Neuronal stem cell (in vitro differentiated cells): ENCODE data around the gene SCN1A.

ENCODE experiments used
- DNase-seq: peaks from one replicate; pipeline ENCODE4 v3.0.0-alpha.2; 2013; ENCODE audit warnings: low spot score
- H2AFZ ChIP-seq: one replicate; pipeline ENCODE4 v1.6.1; 2013; ENCODE audit warnings: mild to moderate bottlenecking, low read length, inconsistent platforms
- H2AK5ac ChIP-seq: 2 replicates; pipeline ENCODE4 v1.6.1; 2013; ENCODE audit warnings: low read depth, mild to moderate bottlenecking, inconsistent platforms, low read length, moderate library complexity, mixed read lengths
- H2BK120ac ChIP-seq: 2 replicates; pipeline ENCODE4 v1.6.1; 2013; ENCODE audit warnings: low read depth, mild to moderate bottlenecking, inconsistent platforms, low read length, moderate library complexity, mixed read lengths
- H2BK12ac ChIP-seq: one replicate; pipeline ENCODE4 v1.6.1; 2013; ENCODE audit warnings: low read length, inconsistent platforms
- H2BK15ac ChIP-seq: 2 replicates; pipeline ENCODE4 v1.6.1; 2013; ENCODE audit warnings: mild to moderate bottlenecking, low read length, inconsistent platforms, mixed read lengths
- H2BK5ac ChIP-seq: one replicate; pipeline ENCODE4 v1.6.1; 2013; ENCODE audit warnings: inconsistent platforms, mild to moderate bottlenecking, low read length, moderate library complexity
- H3K14ac ChIP-seq: one replicate; pipeline ENCODE4 v1.6.1; 2013; ENCODE audit warnings: low read length, inconsistent platforms
- H3K18ac ChIP-seq: 2 replicates; pipeline ENCODE4 v1.6.1; 2013; ENCODE audit warnings: low read length, inconsistent platforms
- H3K23ac ChIP-seq: 2 replicates; pipeline ENCODE4 v1.6.1; 2013; ENCODE audit warnings: low read depth, mild to moderate bottlenecking, mixed read lengths, low read length, inconsistent platforms; ENCODE audit not compliant: poor library complexity
- H3K27ac ChIP-seq: replicated peaks from 3 replicates; pipeline ENCODE4 v1.5.1; 2013; ENCODE audit warnings: low read length, inconsistent platforms
- H3K27me3 ChIP-seq, 3 experiments: 2 replicates each; pipeline ENCODE4 v1.6.1; 2013; ENCODE audit warnings: low read length in 3 of 3, mild to moderate bottlenecking in 2 of 3, inconsistent platforms in 1 of 3, low read depth in 1 of 3, mixed read lengths in 1 of 3, moderate library complexity in 1 of 3; ENCODE audit not compliant: control insufficient read depth in 3 of 3, insufficient read depth in 3 of 3
- H3K36me3 ChIP-seq, 2 donors: replicated peaks in 1 of 2; 2 replicates each; pipeline ENCODE4 v1.6.1; 2013; ENCODE audit warnings: low read length in 2 of 2; ENCODE audit not compliant: control insufficient read depth in 2 of 2, insufficient read depth in 2 of 2
- H3K4ac ChIP-seq: 2 replicates; pipeline ENCODE4 v1.6.1; 2013; ENCODE audit warnings: inconsistent platforms, mild to moderate bottlenecking, low read length, moderate library complexity
- H3K4me1 ChIP-seq, 2 donors: 1 replicate in 1 of 2; 2 replicates in 1 of 2; pipeline ENCODE4 v1.6.1; 2013; ENCODE audit warnings: low read length in 2 of 2, low read depth in 1 of 2; ENCODE audit not compliant: control insufficient read depth in 2 of 2, insufficient read depth in 1 of 2
- H3K4me2 ChIP-seq: one replicate; pipeline ENCODE4 v1.6.1; 2013; ENCODE audit warnings: mild to moderate bottlenecking, low read length, inconsistent platforms; ENCODE audit not compliant: insufficient read depth, poor library complexity, severe bottlenecking
- H3K4me3 ChIP-seq, 2 donors: 2 replicates each; pipeline ENCODE4 v1.5.1; 2013; ENCODE audit warnings: low read length in 2 of 2, mild to moderate bottlenecking in 2 of 2, inconsistent platforms in 1 of 2, moderate library complexity in 1 of 2
- H3K79me1 ChIP-seq: one replicate; pipeline ENCODE4 v1.6.1; 2013; ENCODE audit warnings: low read depth, mild to moderate bottlenecking, inconsistent platforms, low read length, moderate library complexity
- H3K9ac ChIP-seq: one replicate; pipeline ENCODE4 v1.6.1; 2013; ENCODE audit warnings: mild to moderate bottlenecking, low read depth, low read length, inconsistent platforms; ENCODE audit not compliant: poor library complexity
- H3K9me3 ChIP-seq, 2 donors: replicated peaks in 1 of 2; 2 replicates each; pipeline versions ENCODE3 to v1.6.1; 2013; ENCODE audit warnings: low read length in 2 of 2, mild to moderate bottlenecking in 2 of 2, inconsistent platforms in 1 of 2, low read depth in 1 of 2, mixed read lengths in 1 of 2, moderate library complexity in 1 of 2; ENCODE audit not compliant: control insufficient read depth in 2 of 2, insufficient read depth in 1 of 2
- H4K8ac ChIP-seq: one replicate; pipeline ENCODE4 v1.6.1; 2013; ENCODE audit warnings: low read depth, mild to moderate bottlenecking, inconsistent platforms, low read length, moderate library complexity
- H4K91ac ChIP-seq: one replicate; pipeline ENCODE4 v1.6.1; 2013; ENCODE audit warnings: low read length, low read depth, mild to moderate bottlenecking, inconsistent platforms; ENCODE audit not compliant: poor library complexity
- WGBS, 2 donors: extraction: QIAGEN DNeasy Blood & Tissue Kit; methylation state at CpG; one replicate each; pipeline ENCODE4 v1.1.7; 2013; ENCODE audit warnings: missing lambda C conversion rate in 2 of 2, mixed read lengths in 1 of 2; ENCODE audit not compliant: insufficient read length in 2 of 2, insufficient replicate concordance in 1 of 2; ENCODE audit errors: extremely low coverage in 2 of 2; 5-methylcytosine and 5-hydroxymethylcytosine counted together

Gene SCN1A

GRCh38 chr2:166148500-166149400, 20.9 kb upstream of the SCN1A start:
- Histone ChIP-seq H3K27ac (no peak overlapping the region), H3K27me3 (no peaks in the 10 kb centered on the region), H3K36me3 (no peaks in the 10 kb centered on the region), H2AFZ (peak overlapping the region; percentile 16), H3K9ac (no peak overlapping the region), H3K18ac (no peak overlapping the region), H3K4me2 (no peak overlapping the region), H4K8ac (no peak overlapping the region), H2AK5ac (no peak overlapping the region), H2BK12ac (no peak overlapping the region), H3K14ac (no peak overlapping the region), H2BK5ac (no peak overlapping the region), H3K9me3 (no peaks in the 10 kb centered on the region), H3K4me3 (no peak overlapping the region), H2BK15ac (no peak overlapping the region), H2BK120ac (no peak overlapping the region), H3K23ac (no peak overlapping the region), H3K79me1 (no peaks in the 10 kb centered on the region), H3K4ac (no peak overlapping the region), H4K91ac (no peak overlapping the region), H3K4me1 (no peaks in the 10 kb centered on the region)
- WGBS, 2 donors, result no CpG with 5 or more reads among the region's 7 CpGs
- no peak for DNase-seq

GRCh38 chr2:166147883-166148282, 20.1 kb upstream of the SCN1A start:
- no peak overlapping the region for H2BK120ac ChIP-seq
- H4K8ac ChIP-seq, result no peak overlapping the region
- no peak overlapping the region for H2AK5ac ChIP-seq
- H3K4me3 ChIP-seq, result no peak overlapping the region
- no peaks in the 10 kb centered on the region for H3K36me3 ChIP-seq
- H3K27ac ChIP-seq, result no peak overlapping the region
- no peaks in the 10 kb centered on the region for H3K4me1 ChIP-seq
- no peaks in the 10 kb centered on the region for H3K79me1 ChIP-seq
- H3K9ac ChIP-seq, result no peak overlapping the region
- H2BK5ac ChIP-seq, result no peak overlapping the region
- H2BK15ac ChIP-seq, result no peak overlapping the region
- no peaks in the 10 kb centered on the region for H3K27me3 ChIP-seq
- no peaks in the 10 kb centered on the region for H3K9me3 ChIP-seq
- no peak for DNase-seq
- no peak overlapping the region for H3K4me2 ChIP-seq
- H3K23ac ChIP-seq, result no peak overlapping the region
- no peak overlapping the region for H3K4ac ChIP-seq
- no peak overlapping the region for H2BK12ac ChIP-seq
- WGBS, 2 donors, result no CpG with 5 or more reads among the region's 2 CpGs
- no peak overlapping the region for H3K14ac ChIP-seq
- H2AFZ ChIP-seq, result no peak overlapping the region
- H4K91ac ChIP-seq, result no peak overlapping the region
- no peak overlapping the region for H3K18ac ChIP-seq

- Histone ChIP-seq H2BK120ac (no peak overlapping the region), H3K4me2 (no peak overlapping the region), H3K9me3 (no peaks in the 10 kb centered on the region), H4K91ac (no peak overlapping the region), H3K4me1 (no peaks in the 10 kb centered on the region), H3K9ac (no peak overlapping the region), H3K79me1 (no peaks in the 10 kb centered on the region), H2AFZ (no peak overlapping the region), H4K8ac (no peak overlapping the region), H2AK5ac (no peak overlapping the region), H2BK15ac (no peak overlapping the region), H2BK5ac (no peak overlapping the region), H3K27me3 (no peaks in the 10 kb centered on the region), H3K36me3 (no peaks in the 10 kb centered on the region), H3K18ac (no peak overlapping the region), H3K23ac (no peak overlapping the region), H2BK12ac (no peak overlapping the region), H3K27ac (no peak overlapping the region), H3K4ac (no peak overlapping the region), H3K14ac (no peak overlapping the region), H3K4me3 (no peak overlapping the region)
- DNase-seq, result no peak
- no CpG with 5 or more reads among the region's 1 CpG for whole genome bisulfite sequencing, 2 donors
Measured at GRCh38 chr2:166144071-166144470, 16.3 kb upstream of the SCN1A start.

GRCh38 chr2:166140932-166141331, 13.1 kb upstream of the SCN1A start:
- WGBS, 2 donors, result no CpG with 5 or more reads among the region's 2 CpGs
- H3K23ac ChIP-seq, result no peak overlapping the region

More at GRCh38 chr2:166140932-166141331, 13.1 kb upstream of the SCN1A start:
- Histone ChIP-seq H2BK12ac (no peak overlapping the region), H4K91ac (no peak overlapping the region), H3K27me3 (no peaks in the 10 kb centered on the region), H3K9ac (no peak overlapping the region), H2AK5ac (no peak overlapping the region), H3K79me1 (no peaks in the 10 kb centered on the region), H3K4me1 (no peaks in the 10 kb centered on the region), H3K18ac (no peak overlapping the region), H3K9me3 (no peaks in the 10 kb centered on the region), H2BK5ac (no peak overlapping the region), H2BK120ac (no peak overlapping the region), H3K4me3 (no peak overlapping the region), H4K8ac (no peak overlapping the region), H3K4me2 (no peak overlapping the region), H3K36me3 (no peaks in the 10 kb centered on the region), H3K27ac (no peak overlapping the region), H2BK15ac (no peak overlapping the region), H3K14ac (no peak overlapping the region), H2AFZ (no peak overlapping the region), H3K4ac (no peak overlapping the region)
- no peak for DNase-seq
